HCEC 1CT (cell line): ENCODE measurements around the gene SCCPDH.

Experiments used
- DNase-seq: peaks from one replicate; pipeline ENCODE4 v3.0.0-alpha.2; 2017

SCCPDH gene

DNA sequence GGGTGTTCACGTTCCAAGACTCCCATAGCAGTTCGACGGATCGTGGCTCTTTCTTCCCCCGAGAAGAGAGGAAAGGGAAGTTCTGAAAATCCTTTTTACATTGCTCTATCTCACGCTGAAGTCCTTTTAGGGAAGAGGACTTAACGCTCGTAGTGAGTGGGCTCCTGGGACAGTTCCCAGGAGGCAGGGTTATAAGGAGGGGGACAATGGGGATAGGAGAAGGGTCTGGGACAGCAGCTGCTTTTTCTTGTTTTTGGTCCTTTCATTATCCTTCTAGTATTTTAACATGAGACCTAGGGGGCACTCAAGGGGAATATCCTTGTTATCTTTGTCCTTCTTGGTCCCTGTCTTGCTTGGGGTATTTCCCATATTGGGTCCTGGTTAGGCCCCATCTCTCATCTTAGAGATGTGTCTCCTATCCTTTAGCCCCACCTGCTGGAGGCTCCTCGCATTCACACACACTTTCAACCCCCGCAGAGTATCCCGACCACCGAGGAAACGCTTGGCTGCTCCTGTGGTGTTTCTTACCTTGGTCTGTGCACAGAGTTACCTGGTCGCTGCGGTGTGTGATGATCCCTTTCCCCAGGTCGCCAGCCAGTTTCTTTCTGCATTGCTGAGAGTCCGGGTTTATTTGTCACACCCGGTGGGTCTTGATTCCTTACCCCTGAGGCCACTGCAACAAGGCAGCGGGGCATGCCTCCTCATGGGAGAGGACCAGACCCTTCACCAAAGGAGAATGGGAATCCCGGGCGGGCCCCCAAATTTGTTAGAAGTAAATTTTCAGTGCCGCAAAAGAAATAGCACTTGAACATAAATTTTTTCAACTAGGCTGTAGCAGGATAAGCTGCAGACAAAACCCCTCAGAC is 29.7 kb downstream of the SCCPDH start:
- DNase-seq: peak; percentile 22

DNA sequence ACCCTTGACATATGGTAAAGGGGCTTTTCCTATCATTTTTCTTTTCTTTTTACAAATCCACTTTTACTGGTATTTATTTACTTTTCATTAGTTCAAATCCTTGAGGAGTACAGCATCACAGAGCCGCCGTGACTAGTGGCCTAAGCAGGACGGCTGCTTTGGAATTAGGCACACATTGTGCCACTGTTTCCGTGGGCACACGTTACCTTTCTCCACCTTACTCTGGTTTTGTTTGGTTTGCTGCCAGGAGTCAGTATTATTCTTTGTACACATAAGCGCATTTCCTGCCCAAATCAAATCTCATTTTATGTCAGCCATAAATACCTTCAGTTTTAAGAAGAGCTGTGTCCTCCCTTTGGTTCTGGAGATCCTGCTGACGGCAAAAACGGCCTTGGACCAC is 31.2 kb downstream of the SCCPDH start:
- DNase-seq: no peak

DNA sequence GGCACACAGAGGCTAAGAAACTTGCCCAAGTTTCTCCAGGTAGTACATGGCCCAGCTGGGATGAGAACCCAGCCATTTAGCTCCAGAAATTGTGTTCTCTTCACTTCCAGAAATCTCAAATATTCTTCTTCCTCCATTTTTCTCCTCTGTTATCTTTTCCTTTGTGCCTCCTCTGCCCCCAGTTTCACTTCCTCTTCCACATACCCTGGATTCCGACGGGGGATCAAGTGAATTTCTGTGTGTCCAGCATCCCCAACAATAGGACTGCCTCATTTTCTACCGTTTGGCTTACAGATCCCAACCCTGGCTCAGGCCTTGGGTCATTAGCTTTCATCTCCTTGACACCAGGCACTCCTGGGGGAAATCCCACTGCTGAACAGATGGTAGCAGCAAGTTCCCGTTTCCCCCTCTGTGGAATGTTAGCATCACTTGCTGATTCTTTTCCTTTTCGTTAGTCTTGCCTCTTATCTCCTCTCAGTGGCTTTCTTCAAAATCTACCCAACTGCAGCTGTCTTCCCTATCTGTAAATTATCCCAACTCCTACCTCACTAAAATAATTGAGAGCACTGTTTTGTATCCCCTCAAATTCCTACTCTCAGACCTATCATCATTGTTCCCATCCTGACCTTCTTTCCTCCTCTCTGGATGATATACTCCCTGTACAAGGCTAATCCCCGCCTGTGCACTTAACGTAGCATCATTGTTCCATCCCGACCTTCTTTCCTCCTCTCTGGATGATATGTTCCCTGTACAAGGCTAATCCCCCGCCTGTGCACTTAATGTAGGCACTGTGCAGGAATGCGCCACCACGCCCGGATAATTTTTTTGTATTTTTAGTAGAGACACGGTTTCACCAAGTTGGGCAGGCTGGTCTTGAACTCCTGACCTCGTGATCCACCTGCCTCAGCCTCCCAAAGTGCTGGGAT is 36.5 kb downstream of the SCCPDH start:
- no peak for DNase-seq

DNA sequence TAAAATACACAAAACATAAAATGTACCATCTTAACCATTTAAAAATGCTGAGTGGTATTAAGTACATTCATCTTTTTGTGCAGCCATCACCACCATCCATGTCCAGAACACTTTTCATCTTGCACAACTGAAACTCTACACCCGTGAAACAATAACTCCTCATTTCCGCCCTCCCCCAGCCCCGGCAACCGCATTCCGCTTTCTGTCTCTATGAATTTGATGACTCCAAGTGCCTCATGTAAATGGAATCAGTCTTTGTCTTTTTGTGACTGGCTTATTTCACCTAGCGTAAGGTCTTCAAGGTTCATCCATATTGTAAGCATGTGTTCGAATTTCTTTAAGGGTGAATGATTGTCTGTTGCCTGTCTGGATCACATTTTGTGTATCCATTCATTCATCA is 37.2 kb downstream of the SCCPDH start:
- no peak for DNase-seq

DNA sequence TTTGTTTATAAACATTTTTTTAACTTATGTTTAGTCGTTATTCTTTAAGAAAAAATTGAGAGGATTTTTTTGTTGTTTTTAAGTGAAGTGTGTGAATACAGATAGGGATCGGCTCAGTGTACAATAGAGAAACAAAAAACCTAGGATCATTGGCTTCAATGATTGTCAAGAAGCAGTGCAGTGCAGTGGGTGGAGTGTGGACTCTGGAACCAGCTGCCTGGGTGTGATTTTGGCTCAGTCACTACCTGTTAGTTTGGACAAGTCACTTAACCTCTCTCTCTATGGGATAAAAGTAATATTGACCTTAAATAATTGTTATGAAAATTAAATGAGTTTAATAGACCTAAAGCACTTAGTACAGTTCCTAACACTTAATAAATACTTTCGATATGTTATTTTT is 41.3 kb downstream of the SCCPDH start:
- DNase-seq: no peak

DNA sequence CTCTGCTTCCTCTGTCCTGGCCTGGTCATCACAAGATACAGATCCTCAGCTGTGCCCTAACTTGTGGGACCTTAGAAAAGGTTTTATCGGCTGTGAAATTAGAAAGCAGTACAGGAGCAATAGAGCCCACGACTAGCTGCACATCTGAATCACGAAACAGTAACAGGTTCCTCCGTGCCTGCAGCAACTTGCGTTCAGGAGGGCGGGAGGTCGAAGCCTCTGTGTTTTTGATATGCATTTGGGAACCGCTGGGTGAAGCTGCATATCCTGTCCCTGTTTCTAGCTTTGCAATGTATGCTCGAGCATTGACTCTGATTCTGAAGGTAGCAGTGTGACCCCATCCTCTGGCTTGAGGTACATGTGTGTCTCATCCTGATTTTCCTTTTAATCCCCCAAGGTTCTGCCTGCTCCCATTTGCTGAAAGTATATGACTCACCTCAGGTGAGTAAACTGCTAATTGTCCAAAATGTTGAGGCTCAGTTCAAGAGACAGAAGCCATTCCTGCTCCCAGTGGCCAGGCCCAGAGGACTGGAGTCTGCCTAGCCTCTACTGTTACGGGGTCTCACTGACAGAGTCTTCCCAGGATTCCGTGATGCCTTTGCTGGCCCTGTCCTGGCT is 44.3 kb downstream of the SCCPDH start:
- no peak for DNase-seq

DNA sequence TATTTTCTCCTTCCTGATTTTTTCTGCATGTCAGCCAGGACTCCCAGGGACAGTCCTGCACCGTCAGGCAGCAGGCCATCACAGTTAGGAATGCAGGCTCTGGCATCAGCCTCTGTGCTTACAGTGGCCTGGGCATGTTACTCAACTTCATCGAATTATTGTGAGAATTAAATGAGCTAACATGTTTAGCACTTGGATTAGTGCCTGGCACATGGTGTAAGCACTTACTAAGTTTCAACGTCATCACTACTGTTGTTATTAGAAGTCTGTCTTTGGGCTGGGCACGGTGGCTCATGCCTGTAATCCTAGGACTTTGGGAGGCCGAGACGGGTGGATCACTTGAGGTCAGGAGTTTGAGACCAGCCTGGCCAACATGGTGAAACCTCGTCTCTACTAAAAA is 45.1 kb downstream of the SCCPDH start:
- peak; percentile 91 for DNase-seq

DNA sequence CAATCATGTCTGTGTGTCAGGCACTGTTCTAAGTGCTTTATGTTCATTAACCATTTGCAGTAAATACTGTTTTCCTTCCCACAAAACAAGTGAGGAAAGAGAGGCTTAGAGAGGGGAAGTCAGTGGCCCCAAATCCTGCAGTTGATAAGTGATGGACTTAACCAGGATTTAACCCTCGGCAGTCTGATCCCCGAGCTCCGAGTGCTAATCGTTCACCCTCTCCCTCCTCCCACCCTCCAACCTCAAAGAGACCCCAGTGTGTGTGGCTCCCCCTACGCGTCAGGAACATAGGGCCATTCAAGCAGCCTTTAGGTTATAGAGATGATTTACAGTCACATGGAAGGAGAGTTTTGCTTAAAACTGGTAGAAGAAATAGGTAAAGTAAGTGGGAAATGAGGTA is 47.2 kb downstream of the SCCPDH start:
- no peak for DNase-seq

DNA sequence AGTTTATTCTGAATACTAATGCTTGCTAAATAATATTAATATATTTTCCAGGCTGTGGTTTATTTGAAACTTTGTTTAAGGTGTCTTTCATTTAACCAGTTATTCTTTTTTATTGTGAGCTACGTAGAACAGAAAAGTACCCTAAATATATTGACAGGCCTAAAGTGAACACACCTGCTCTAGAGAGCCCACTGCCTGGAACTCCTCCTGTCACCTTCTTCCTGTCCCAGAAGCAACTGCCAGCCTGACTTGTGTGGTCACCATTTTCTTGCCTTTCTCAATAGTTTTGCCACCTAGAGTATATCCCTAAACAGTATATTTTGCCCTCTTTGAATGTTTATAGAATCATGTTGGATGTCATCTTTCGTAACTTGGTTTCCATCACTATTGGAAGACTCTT is 48.5 kb downstream of the SCCPDH start:
- DNase-seq: no peak

DNA sequence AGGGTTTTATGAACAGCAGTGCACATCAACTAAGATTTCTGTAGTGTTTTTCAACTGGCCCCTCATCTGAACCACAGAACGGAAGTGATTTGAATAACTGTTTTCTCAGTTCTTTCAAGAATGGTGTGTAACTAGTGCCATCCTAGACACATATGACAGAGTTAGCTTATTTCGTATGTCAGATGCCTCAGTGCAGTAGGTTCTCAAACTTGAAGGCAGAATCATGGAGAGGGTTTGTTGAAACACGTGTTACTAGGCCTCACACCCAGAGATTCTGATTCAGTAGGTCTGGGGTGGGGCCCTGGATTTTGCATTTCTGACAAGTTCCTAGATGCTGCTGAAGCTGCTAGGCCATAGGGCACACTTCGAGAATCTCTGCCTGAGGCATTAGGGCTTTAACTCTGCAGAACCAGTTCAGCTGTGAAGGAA is 49.0 kb downstream of the SCCPDH start:
- DNase-seq: no peak

DNA sequence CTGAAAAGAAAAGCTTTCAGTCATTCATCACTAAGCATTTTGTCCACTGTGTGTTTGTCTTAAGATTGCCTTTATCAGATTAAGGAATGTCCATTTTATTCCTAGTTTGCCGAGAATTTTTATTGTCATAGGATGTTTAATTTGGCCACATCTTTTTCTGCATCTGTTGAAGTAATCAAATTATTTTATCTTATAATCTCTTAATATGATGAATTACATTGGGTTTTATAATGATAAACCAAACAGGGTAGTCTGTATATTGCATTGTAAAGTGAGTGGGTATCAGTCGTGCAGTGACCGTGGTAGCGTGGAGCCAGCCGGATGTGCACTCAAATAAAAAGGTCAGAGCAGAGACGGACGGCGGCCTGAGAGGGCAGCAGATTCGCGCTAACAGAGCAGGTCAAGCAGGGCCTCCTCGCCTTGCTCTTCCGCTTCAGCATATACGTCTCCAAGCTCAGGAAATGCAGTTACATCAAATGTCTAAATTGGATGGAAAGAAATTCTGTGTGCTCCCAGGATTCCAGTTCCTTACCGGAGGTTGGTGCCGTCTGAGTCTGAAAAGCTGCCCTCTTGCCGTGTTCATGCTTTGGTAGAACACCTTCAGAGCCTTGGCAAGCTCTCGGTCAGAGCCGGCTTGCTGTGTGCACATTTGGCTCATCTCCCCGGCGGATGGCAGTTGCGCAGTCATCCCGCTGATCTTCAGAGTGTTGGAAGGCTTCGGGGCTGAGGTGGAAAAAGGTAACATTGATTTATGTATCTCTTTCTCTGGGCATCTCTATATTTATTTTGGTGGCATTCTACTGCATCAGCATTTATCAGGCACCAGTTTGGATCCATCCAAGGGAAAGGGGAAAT is 51.5 kb downstream of the SCCPDH start:
- no peak for DNase-seq

DNA sequence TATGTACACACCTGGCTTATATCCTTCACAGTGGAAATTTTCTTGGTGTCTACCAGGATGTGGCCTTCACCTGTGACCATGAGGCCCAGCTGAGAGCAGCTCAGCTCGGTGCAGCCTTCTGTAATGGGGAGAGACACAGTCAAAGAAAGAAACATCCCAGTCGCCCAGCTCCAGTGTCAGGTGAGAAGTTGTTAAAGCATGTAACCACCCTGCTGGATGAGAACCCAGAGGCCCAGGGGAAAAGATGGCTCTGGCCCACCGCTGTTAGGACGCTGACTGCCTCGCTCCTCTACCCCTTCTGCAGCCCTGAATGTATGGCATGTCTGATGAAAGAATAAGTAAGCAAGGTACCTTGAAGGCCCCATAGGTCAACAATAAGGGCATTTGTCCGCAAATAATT is 52.7 kb downstream of the SCCPDH start:
- DNase-seq: no peak

DNA sequence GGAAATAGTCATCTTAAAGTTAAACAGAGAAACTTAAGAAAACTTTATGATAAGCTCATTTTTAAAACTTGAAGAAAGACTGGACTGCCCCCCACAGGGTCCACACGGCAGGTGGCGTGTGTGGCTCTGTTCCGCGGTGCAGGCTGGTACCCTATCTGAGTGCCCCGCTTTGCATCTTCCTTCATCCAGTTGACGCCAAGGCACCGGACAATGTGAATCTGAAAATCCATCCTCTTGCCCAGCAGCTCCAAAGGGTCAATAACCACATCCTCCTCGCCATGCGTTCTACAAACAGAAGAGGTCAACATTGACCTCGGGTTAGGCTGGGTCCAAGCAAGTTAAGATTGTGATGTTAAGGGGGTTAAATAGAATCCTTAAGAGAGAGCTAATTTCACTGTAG is 54.5 kb downstream of the SCCPDH start:
- DNase-seq: no peak

DNA sequence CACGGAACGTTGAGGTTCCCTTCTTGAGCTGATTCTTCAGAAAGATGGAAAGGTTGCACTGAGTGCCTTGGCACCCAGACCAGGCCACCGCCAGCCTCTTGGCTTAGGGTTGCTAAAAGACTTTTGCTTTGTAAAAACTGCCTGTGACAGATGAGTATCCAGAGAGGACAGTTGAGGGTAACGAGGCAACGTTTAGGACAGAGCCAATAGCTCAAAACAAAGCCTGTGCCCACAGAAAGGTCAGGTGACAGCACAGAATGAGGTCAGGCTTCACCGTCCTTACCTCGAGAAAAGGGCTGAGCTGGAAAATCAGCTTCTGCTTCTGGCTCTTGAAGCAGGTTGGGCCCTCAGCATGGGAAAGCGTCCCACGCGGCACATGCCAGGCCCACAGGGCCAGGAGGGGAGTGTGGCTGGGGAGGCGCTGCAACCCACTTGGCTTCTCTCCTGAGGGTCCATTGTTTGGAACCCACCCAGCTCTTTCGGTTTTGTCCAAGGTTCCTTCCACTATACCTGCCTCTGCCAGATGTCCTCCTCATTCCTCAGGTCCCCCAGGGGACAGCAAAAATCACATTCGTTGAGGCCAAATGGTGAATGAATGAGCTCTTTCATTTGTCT is 55.5 kb downstream of the SCCPDH start:
- DNase-seq: no peak

DNA sequence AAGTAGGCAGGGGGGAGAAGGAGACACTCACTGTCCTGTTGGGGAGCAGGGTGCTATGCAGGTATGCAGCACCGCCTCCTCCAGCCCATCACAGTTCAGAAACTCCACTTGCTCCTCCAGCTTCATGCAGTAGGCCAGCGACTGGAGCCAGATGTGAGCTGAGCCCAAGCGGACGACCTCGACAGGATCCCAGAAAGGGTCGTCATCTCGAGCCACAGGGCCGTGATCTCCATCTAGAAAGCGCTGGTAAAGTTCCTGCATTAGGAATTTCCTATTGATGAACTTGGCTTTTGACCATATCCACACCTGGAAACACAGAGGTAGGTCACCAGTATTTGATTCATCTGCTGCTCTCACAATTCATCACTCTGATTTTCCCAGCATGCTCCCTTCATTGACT is 56.1 kb downstream of the SCCPDH start:
- no peak for DNase-seq

DNA sequence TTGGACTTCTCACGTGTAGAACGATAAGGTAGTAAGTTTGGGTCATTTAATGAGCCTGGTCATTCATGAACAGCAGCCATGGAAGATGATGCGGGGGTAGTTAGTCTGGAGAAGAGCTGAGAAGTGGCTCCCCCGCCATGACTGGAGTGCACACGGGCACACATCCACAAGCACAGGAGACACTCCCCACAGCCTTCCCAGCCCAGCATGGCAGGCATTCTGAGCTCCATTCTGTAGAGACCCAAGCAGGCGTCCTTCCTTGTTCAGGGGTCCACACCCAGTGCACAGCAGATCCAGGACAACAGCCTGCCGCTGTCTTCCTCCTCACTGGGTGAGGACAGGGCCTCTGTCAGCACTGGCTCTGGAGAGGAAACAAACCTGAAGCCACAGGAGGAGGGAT is 57.0 kb downstream of the SCCPDH start:
- no peak for DNase-seq

DNA sequence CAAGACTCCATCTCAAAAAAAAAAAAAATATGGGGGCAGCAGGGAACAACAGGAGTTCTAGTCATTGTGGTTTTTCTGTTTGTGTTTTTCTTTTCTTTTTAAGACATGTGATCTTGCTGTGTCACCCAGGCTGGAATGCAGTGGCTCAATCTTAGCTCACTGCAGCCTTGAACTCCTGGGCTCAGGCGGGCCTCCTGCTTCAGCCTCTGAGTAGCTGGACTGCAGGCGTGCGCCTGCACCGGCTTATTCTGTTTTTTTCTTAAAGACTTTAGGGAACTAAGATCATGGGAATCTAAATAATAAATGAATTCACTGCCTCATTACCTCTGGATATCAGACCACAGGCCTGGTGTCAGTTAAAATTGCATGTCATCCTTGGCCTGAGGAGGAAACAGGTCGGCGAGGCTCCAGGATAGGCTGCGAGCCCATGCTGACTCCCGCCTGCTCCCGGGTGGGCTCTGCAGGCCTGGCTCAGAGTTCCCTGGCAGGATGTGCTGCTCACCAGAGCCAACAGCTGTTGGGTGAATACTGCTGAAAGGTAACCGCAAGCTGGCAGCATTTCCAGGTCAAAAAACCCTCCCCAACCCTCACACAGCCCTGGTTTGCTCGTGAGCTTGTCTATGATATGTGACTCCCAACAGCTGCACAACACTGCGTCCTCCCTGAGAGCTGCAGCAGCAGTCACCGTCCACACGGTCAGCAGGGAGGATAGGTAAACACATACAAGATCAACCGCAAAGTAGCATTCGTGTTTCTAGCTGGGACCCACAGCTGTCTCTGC is 58.1 kb downstream of the SCCPDH start:
- DNase-seq: peak; percentile 74

DNA sequence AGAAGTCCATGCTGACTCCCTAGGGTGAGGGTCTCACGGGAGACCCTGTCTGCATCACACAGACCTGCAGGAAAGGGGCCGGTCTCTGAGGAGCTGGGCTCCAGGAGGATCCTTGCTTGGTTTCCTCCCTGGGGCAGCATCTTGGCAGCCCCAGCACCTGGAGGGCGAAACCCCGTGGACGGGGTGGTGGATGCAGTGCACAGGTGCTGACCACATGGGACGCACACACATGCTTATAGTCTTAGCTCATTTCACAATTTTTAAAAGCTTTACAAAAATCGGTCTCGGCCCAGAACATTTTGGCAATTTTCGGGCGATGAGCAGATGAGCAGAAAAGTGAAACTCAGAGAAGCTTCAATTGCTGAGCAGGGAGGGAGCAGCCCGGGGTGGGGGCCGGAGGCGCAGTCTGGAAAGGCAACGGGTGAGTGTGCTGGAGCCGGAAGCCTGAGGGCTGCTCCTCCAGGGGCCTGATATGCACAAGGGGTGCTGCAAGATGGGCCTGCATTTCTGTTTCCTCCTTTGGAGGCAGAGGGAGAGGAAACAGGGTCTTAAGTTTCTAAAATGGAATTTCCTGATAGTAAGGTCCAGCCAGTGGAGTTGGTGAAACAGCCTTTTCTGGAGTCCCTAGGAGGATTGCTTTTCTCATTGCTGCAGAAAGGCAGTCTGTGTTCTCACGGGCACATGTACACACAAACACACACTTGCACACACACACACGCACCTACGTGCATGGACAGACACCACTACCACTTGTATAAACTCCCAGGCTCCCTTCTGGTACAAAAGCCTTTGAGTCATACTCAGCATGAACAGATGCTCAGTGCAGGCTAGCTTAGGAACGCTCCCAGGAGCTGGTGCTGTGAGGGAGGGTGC is 60.6 kb downstream of the SCCPDH start:
- DNase-seq: peak; percentile 42

DNA sequence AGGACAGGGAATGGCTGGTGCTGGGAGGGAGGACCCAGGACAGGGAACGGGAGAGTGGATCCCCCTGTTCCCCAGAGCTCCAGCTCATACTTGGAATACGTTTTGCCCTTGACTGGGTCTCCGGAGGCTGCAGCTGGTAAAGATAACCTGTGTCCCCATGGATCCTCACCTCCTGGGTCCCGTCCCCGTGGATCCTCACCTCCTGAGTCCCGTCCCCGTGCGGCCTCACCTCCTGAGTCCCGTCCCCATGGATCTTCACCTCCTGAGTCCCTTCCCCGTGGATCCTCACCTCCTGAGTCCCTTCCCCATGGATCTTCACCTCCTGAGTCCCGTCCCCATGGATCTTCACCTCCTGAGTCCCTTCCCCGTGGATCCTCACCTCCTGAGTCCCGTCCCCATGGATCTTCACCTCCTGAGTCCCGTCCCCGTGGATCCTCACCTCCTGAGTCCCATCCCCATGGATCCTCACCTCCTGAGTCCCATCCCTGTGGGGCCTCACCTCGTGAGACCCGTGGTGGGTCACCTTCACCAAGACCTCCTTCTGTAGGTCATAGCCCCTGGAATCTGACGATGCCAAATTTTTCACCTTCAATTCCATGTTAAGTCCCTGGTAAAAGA is 61.4 kb downstream of the SCCPDH start:
- no peak for DNase-seq
